Colonic mucosa (tissue), 4 donors: ENCODE results near the gene CEP170B. TPM values are rescaled to one million over a fixed set of nuclear protein-coding genes. Genes with fewer than 3 reads are reported as not detected.

Experiments used
- DNase-seq: peaks from one replicate; pipeline ENCODE4 v3.0.0-alpha.2; 2020
- H3K27ac ChIP-seq: fragments of 200-600 bp; one replicate; pipeline ENCODE4 v1.8.0; 2021
- H3K27me3 ChIP-seq: fragments of 200-600 bp; one replicate; pipeline ENCODE4 v1.8.0; 2021
- H3K36me3 ChIP-seq: fragments of 200-600 bp; one replicate; pipeline ENCODE4 v1.8.0; 2021
- H3K4me1 ChIP-seq: fragments of 200-600 bp; one replicate; pipeline ENCODE4 v1.8.0; 2021; ENCODE audit warnings: mild to moderate bottlenecking
- H3K4me3 ChIP-seq: fragments of 200-600 bp; one replicate; pipeline ENCODE4 v1.8.0; 2021
- H3K9ac ChIP-seq, 2 donors: one replicate each; pipeline ENCODE4 v1.7.0; 2013; ENCODE audit warnings: control low read depth in 2 of 2, low read depth in 2 of 2, low read length in 2 of 2
- H3K9me3 ChIP-seq: fragments of 200-600 bp; one replicate; pipeline ENCODE4 v1.8.0; 2021
- CTCF ChIP-seq: fragments of 200-600 bp; IDR thresholded peaks from one replicate; pipeline ENCODE4 v1.8.0; 2022; ENCODE audit warnings: antibody characterized with exemption, mild to moderate bottlenecking
- intact Hi-C: fragments of 100-400 bp; cut with DNase I; formaldehyde crosslinking; loops from one replicate; pipeline ENCODE4 v1.14.1; 2022
- total RNA-seq, 2 donors: library from RNA; stranded (reverse); fragmentation: NEBNext Ultra II Directional in 1 of 2; extraction: Animal tissue kit (Norgen Biotek cat#: 25700) in 1 of 2; gene quantifications; one replicate each; pipeline ENCODE4 v1.2.1, GENCODE V29; 2021
- donor health status: healthy.
- donor health status: DM: no; HTN: no; CAD: no.
- donor health status: DM: no; HTN: no; CAD: no.

The CEP170B gene
- total RNA-seq, 2 donors from 2014 or later, result 57.2 to 110 TPM

GRCh38 chr14:104820669-104821228 is 44.3 kb upstream of the CEP170B start:
- no peak overlapping the region for H3K27ac ChIP-seq
- H3K27me3 ChIP-seq, result no peaks in the 10 kb centered on the region
- H3K4me1 ChIP-seq, result peaks cover 6% of the 10 kb centered on the region
- H3K9ac ChIP-seq, result no peak overlapping the region
- DNase-seq, result peak; percentile 64
- intact Hi-C loops, result no loop called here
- no peaks in the 10 kb centered on the region for H3K9me3 ChIP-seq
- H3K36me3 ChIP-seq, result no peaks in the 10 kb centered on the region
- H3K4me3 ChIP-seq, result no peak overlapping the region
- peak; percentile 12 for TF ChIP-seq CTCF

- no peaks in the 10 kb centered on the region for H3K36me3 ChIP-seq
- intact Hi-C loops, result no loop called here
- DNase-seq, result peak; percentile 22
- peak overlapping the region; percentile 20 for H3K27ac ChIP-seq
- peaks cover 8% of the 10 kb centered on the region for H3K4me1 ChIP-seq
- no peak overlapping the region for H3K4me3 ChIP-seq
- no peaks in the 10 kb centered on the region for H3K27me3 ChIP-seq
- no peak for TF ChIP-seq CTCF
- no peak overlapping the region for H3K9ac ChIP-seq
- H3K9me3 ChIP-seq, result no peaks in the 10 kb centered on the region
These were observed 43.7 kb upstream of the CEP170B start for GRCh38 chr14:104821229-104821945.

GRCh38 chr14:104821971-104822608 is 43.0 kb upstream of the CEP170B start:
- Histone ChIP-seq H3K27me3 (no peaks in the 10 kb centered on the region), H3K9ac (no peak overlapping the region), H3K27ac (no peak overlapping the region), H3K36me3 (no peaks in the 10 kb centered on the region), H3K9me3 (no peaks in the 10 kb centered on the region), H3K4me1 (peaks cover 6% of the 10 kb centered on the region), H3K4me3 (no peak overlapping the region)
- DNase-seq, result peak; percentile 17
- no peak for TF ChIP-seq CTCF
- intact Hi-C loops, result no loop called here

GRCh38 chr14:104822821-104823615 is 42.0 kb upstream of the CEP170B start:
- intact Hi-C loops, result no loop called here
- no peak overlapping the region for H3K9ac ChIP-seq
- H3K4me3 ChIP-seq, result no peak overlapping the region
- no peaks in the 10 kb centered on the region for H3K9me3 ChIP-seq
- DNase-seq, result peak; percentile 15
- H3K4me1 ChIP-seq, result peaks cover 13% of the 10 kb centered on the region
- TF ChIP-seq CTCF, result no peak
- no peaks in the 10 kb centered on the region for H3K27me3 ChIP-seq
- no peaks in the 10 kb centered on the region for H3K36me3 ChIP-seq
- H3K27ac ChIP-seq, result no peak overlapping the region

GRCh38 chr14:104824353-104824997 is 40.6 kb upstream of the CEP170B start:
- no peak for TF ChIP-seq CTCF
- no peaks in the 10 kb centered on the region for H3K9me3 ChIP-seq
- H3K27me3 ChIP-seq, result no peaks in the 10 kb centered on the region
- H3K36me3 ChIP-seq, result no peaks in the 10 kb centered on the region
- H3K4me1 ChIP-seq, result peaks cover 13% of the 10 kb centered on the region
- no peak for DNase-seq
- H3K27ac ChIP-seq, result no peak overlapping the region
- intact Hi-C loops, result no loop called here
- no peak overlapping the region for H3K9ac ChIP-seq
- H3K4me3 ChIP-seq, result no peak overlapping the region
